Measurements from ENCODE around the gene GFI1B. TPM values are rescaled to one million over a fixed set of nuclear protein-coding genes. Genes with fewer than 3 reads are reported as not detected.

GFI1B gene
- total RNA-seq, 1 experiment from 2014 or later = 0.79 TPM

DNA sequence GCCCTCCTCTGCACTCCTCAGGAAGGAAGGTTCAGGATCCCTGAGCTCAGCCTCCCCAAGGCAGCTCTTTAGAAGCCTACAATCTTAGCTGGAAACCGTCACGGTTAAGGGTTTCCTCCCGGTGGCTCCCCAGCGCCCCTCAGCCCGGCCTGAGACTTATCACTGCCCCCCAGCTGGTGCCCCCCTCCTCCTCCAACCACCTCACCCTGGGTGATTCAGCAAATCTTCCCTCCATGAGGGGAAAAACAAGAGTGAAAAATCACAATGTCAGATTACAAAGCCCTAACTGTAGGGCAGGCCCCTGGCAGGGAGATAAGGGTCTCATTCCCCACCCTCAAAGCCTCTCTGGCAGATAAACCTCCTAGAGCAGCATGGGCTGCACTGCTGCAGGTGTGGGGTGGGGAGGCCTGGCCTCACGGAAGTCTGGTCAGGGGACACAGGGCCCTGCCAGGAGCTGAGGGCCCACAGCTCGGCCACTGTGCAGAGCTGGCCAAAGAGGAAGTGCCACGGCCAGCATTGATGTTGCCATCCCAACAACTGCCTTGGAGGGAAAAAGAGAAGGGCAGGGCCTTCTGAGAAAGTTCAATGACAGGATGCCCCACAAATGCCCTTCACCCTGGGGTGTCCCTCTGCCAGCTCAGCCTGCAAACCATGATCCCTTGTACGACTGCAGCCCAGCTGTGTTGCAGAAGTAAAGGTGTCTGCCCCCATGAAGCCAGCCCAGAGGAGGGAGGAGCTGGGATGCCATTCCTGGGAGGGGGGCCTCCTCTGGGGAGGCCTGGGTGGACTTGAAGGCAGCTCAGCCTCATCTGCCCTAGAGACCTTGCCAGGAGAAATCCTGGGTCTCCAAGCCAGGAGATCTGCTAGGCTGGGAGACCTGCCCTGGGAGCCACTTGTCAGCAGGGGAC is 25.9 kb downstream of the GFI1B start:
- no peaks in the 10 kb centered on the region for H3K9me3 Mint-ChIP-seq (ENCODE audit: unreplicated experiment)
- no peak for DNase-seq
- H3K36me3 ChIP-seq (ENCODE audit: control insufficient read depth, insufficient read depth, low read length) = no peaks in the 10 kb centered on the region
- H3K27me3 ChIP-seq (replicated peaks; ENCODE audit: control insufficient read depth, insufficient read depth, low read length) = no peaks in the 10 kb centered on the region
- no peak overlapping the region for H3K27ac Mint-ChIP-seq (ENCODE audit: unreplicated experiment)
- no peaks in the 10 kb centered on the region for H3K36me3 Mint-ChIP-seq (ENCODE audit: insufficient read depth, unreplicated experiment)
- no peaks in the 10 kb centered on the region for H3K4me1 Mint-ChIP-seq (ENCODE audit: low read depth, unreplicated experiment)
- H3K9me3 ChIP-seq = no peaks in the 10 kb centered on the region
- no peaks in the 10 kb centered on the region for H3K4me1 ChIP-seq
- intact Hi-C loops (cut with micrococcal nuclease; ENCODE audit: unreplicated experiment) = no loop called here
- no peak overlapping the region for H3K4me3 ChIP-seq (ENCODE audit: low read depth, low read length)
- no TSS peak for BruUV-seq (replicated peaks)
- TF ChIP-seq, protein P1, sequence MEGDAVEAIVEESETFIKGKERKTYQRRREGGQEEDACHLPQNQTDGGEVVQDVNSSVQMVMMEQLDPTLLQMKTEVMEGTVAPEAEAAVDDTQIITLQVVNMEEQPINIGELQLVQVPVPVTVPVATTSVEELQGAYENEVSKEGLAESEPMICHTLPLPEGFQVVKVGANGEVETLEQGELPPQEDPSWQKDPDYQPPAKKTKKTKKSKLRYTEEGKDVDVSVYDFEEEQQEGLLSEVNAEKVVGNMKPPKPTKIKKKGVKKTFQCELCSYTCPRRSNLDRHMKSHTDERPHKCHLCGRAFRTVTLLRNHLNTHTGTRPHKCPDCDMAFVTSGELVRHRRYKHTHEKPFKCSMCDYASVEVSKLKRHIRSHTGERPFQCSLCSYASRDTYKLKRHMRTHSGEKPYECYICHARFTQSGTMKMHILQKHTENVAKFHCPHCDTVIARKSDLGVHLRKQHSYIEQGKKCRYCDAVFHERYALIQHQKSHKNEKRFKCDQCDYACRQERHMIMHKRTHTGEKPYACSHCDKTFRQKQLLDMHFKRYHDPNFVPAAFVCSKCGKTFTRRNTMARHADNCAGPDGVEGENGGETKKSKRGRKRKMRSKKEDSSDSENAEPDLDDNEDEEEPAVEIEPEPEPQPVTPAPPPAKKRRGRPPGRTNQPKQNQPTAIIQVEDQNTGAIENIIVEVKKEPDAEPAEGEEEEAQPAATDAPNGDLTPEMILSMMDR (IDR thresholded peaks at IDR 0.05; ENCODE audit: insufficient read depth in 1 of 2, low read depth in 1 of 2, low read length in 1 of 2, severe bottlenecking in 1 of 2, unreplicated experiment in 1 of 2) = no peak
- CTCF ChIA-PET = interaction anchor here (0.5 kb wide), 1 partner anchor 1749 kb away, joined by 5 read pairs; no protein-coding TSS in a partner anchor
- no peak overlapping the region for H3K4me3 Mint-ChIP-seq (ENCODE audit: unreplicated experiment)
- POLR2A ChIA-PET = interaction anchor here (0.5 kb wide), 1 partner anchor 503 kb away, joined by 4 read pairs; no protein-coding TSS in a partner anchor
- peaks cover 9% of the 10 kb centered on the region for H3K27me3 Mint-ChIP-seq (ENCODE audit: insufficient read depth, unreplicated experiment)

DNA sequence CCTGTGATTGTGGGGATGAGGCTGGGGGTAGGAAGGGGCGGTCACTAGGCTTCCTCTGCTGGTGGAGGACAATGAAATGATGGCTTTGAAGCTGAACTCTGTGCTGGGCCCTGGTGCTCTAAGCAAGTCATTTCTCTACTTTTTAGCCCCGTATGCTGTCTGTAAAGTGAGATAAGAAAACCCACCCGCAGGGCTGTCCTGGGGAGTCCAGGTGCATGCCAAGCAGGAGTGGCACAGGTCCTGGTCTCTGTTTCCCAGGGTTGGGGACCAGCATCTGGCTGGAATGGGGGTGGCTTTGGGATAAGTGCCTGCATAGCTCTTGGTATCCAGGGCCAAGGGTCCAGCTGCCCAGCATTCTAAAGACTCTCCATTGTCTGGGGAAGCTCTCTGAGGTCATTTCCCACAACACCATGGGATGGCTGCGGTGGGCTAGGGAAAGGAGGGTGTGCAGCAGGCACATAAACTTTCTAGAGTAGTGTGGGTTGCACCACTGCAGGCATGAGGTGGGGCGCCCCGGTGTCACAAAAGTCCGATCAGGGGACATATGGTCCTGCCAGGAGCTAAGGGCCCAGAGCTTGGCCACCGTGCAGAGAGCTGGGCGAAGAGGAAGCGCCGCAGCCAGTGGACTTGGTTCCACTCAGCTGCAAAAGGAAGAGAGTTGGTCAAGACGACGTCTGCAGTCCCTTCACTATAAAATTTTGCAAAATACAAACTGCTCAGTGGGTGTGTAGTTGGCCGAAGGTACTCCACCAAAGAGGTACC is 26.7 kb downstream of the GFI1B start:
- Histone ChIP-seq H3K27me3 (replicated peaks; ENCODE audit: control insufficient read depth, insufficient read depth, low read length) (no peaks in the 10 kb centered on the region), H3K4me3 (ENCODE audit: low read depth, low read length) (no peak overlapping the region), H3K9me3 (no peaks in the 10 kb centered on the region), H3K36me3 (ENCODE audit: control insufficient read depth, insufficient read depth, low read length) (no peaks in the 10 kb centered on the region), H3K4me1 (no peaks in the 10 kb centered on the region)
- BruUV-seq (replicated peaks) = no TSS peak
- no peaks in the 10 kb centered on the region for H3K36me3 Mint-ChIP-seq (ENCODE audit: insufficient read depth, unreplicated experiment)
- CTCF ChIA-PET = interaction anchor here (0.5 to 1.3 kb wide), 2 partner anchors 17 to 1750 kb away, joined by 5 to 6 read pairs; no protein-coding TSS in a partner anchor
- H3K9me3 Mint-ChIP-seq (ENCODE audit: unreplicated experiment) = no peaks in the 10 kb centered on the region
- no peaks in the 10 kb centered on the region for H3K4me1 Mint-ChIP-seq (ENCODE audit: low read depth, unreplicated experiment)
- intact Hi-C loops (cut with micrococcal nuclease; ENCODE audit: unreplicated experiment) = no loop called here
- H3K4me3 Mint-ChIP-seq (ENCODE audit: unreplicated experiment) = no peak overlapping the region
- TF ChIP-seq, protein P1 (IDR thresholded peaks at IDR 0.05; ENCODE audit: insufficient read depth in 1 of 2, low read depth in 1 of 2, low read length in 1 of 2, severe bottlenecking in 1 of 2, unreplicated experiment in 1 of 2) = no peak
- peaks cover 12% of the 10 kb centered on the region for H3K27me3 Mint-ChIP-seq (ENCODE audit: insufficient read depth, unreplicated experiment)
- no peak for DNase-seq
- H3K27ac Mint-ChIP-seq (ENCODE audit: unreplicated experiment) = no peak overlapping the region
- POLR2A ChIA-PET = no interaction called here

DNA sequence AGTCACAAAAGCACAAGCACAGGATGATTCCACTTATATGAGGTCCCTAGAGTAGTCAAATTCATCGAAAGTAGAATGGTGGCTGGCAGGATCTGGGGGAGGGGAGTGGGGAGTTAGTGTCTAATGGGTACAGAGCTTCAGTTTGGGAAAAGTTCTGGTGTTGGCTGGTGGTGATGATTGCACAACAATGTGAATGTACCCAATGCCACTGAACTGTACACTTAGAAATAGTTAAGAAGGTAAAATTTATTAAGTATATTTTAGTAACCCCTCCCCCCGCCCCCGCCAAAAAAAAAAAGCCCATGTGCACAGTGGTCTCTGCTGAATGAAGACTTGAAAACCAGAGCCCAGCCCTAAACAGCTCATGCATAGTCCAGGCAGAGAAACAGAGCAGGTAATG is 27.5 kb downstream of the GFI1B start:
- BruUV-seq (replicated peaks) = no TSS peak
- H3K36me3 ChIP-seq (ENCODE audit: control insufficient read depth, insufficient read depth, low read length) = no peaks in the 10 kb centered on the region
- Mint-ChIP-seq H3K4me3 (ENCODE audit: unreplicated experiment) (no peak overlapping the region), H3K9me3 (ENCODE audit: unreplicated experiment) (no peaks in the 10 kb centered on the region), H3K4me1 (ENCODE audit: low read depth, unreplicated experiment) (no peaks in the 10 kb centered on the region), H3K36me3 (ENCODE audit: insufficient read depth, unreplicated experiment) (no peaks in the 10 kb centered on the region), H3K27me3 (ENCODE audit: insufficient read depth, unreplicated experiment) (peaks cover 12% of the 10 kb centered on the region), H3K27ac (ENCODE audit: unreplicated experiment) (no peak overlapping the region)
- no peak for DNase-seq
- H3K9me3 ChIP-seq = peaks cover 3% of the 10 kb centered on the region
- TF ChIP-seq, protein P1 (IDR thresholded peaks at IDR 0.05; ENCODE audit: insufficient read depth in 1 of 2, low read depth in 1 of 2, low read length in 1 of 2, severe bottlenecking in 1 of 2, unreplicated experiment in 1 of 2) = no peak
- intact Hi-C loops (cut with micrococcal nuclease; ENCODE audit: unreplicated experiment) = no loop called here
- H3K4me1 ChIP-seq = no peaks in the 10 kb centered on the region
- ChIA-PET CTCF (interaction anchor here (1.3 kb wide), 1 partner anchor 16 kb away, joined by 6 read pairs; no protein-coding TSS in a partner anchor), POLR2A (no interaction called here)
- H3K27me3 ChIP-seq (replicated peaks; ENCODE audit: control insufficient read depth, insufficient read depth, low read length) = no peaks in the 10 kb centered on the region
- no peak overlapping the region for H3K4me3 ChIP-seq (ENCODE audit: low read depth, low read length)
